PC-9 (cell line): ENCODE measurements around the gene ZMYM2.

Source experiments
- EZH2 ChIP-seq: fragments of 200-600 bp; sonication (generic); IDR thresholded peaks from 2 replicates; pipeline ENCODE4 v1.8.0; 2017; ENCODE audit warnings: antibody characterized with exemption, low read depth
- TF ChIP-seq, protein P1 (sequence below): fragments of 200-600 bp; sonication (generic); conservative IDR thresholded peaks from 2 replicates; pipeline ENCODE4 v1.6.1; 2017; ENCODE audit warnings: mixed run types, antibody characterized with exemption, mild to moderate bottlenecking, moderate library complexity

DNA sequence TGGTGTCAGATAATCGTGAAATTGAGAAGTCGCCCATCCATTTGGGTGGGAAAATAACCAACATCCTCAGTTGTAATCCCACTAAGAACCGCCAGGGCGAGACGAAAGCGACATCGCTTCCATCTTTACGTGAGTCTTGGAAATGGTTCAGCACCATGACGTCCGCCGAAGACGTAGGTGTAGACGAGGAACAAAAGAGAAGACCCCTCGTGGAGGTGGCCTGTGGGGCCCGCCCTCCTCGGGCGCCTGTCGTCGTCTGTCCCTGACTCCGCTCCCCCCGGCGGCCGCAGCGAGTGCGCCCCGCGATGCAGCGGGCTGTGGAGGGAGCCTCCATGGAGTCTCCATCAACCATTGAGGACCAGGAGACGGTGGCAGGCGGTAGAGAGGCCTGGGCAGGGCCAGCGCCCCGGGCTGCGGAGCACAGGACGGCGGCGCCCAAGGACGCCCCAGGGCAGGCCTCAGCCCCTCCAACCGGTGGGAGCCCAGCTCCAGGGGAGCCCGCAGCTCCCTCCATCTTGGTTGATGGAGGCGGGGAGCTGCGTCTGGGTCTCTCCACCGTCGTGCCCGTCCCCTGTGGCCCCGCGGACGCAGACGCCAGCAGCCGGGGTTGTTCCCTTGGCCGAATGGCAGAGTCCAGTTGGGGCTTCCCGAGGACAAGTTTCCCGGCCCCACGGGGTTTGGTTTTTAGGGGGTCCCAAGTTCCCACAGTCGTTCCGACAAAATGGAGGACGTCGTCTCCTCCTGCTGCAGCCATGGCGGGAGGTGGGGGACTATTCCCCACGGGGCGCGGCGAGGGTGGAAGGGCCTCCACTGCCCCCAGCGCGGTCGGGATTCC is 990 bp upstream of the ZMYM2 start:
- TF ChIP-seq, protein P1, sequence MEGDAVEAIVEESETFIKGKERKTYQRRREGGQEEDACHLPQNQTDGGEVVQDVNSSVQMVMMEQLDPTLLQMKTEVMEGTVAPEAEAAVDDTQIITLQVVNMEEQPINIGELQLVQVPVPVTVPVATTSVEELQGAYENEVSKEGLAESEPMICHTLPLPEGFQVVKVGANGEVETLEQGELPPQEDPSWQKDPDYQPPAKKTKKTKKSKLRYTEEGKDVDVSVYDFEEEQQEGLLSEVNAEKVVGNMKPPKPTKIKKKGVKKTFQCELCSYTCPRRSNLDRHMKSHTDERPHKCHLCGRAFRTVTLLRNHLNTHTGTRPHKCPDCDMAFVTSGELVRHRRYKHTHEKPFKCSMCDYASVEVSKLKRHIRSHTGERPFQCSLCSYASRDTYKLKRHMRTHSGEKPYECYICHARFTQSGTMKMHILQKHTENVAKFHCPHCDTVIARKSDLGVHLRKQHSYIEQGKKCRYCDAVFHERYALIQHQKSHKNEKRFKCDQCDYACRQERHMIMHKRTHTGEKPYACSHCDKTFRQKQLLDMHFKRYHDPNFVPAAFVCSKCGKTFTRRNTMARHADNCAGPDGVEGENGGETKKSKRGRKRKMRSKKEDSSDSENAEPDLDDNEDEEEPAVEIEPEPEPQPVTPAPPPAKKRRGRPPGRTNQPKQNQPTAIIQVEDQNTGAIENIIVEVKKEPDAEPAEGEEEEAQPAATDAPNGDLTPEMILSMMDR = peak; percentile 76
- no peak for TF ChIP-seq EZH2
